Measurements from ENCODE around the gene ADGRL3. TPM values are rescaled to one million over a fixed set of nuclear protein-coding genes. Genes with fewer than 3 reads are reported as not detected.

The ADGRL3 gene
- total RNA-seq, 2 experiments from 2014 or later: not detected

DNA sequence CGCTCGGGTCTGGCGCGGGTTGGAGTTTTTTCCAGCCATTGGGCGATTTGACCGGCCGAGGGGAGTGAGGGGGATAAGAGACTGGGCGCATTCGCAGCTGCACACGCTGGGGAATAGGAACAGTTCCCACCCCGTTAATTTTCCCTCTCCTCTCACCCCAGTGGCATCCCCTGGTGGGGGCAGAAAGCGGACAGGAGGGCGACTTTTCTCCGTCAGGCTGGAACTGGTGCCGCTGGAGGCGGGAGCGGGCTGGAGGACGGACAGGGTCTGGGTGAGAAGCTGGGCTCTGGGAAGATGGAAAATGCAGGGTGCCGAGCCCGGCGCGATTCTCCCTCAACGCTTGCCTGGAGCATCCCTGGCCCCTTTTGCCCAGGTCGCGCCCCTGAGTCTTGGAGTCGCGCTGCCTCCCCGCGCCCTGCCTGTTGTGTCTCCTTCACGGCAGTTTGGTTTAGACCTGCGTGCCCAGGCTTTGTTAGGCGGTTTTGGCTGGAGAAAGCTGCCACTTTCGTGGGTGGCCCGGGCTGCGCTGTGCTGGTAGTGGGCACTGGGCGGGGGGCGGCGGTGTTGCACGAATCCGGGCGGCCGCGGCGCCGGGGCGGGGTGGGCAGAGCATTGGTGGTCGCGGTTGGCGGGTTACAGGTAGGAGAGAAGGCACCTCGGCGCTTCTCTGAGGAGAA, 2.0 kb downstream of the ADGRL3 start:
- ChIA-PET CTCF (ENCODE audit: unreplicated experiment) (no interaction called here), POLR2A (no interaction called here)
- intact Hi-C loops (cut with micrococcal nuclease; ENCODE audit: unreplicated experiment): no loop called here
- H3K79me2 ChIP-seq (ENCODE audit: insufficient read depth, low read depth, low read length): no peaks in the 10 kb centered on the region
- no peak overlapping the region for H3K4me2 ChIP-seq (ENCODE audit: low read length)
- no peak overlapping the region for H3K27ac ChIP-seq (ENCODE audit: low read depth, low read length, poor library complexity, severe bottlenecking)
- no peaks in the 10 kb centered on the region for H4K20me1 ChIP-seq (ENCODE audit: insufficient read depth, low read length)
- DNase-seq (ENCODE audit: low spot score): no peak
- BruUV-seq (replicated peaks): no TSS peak
- TF ChIP-seq, protein P1, sequence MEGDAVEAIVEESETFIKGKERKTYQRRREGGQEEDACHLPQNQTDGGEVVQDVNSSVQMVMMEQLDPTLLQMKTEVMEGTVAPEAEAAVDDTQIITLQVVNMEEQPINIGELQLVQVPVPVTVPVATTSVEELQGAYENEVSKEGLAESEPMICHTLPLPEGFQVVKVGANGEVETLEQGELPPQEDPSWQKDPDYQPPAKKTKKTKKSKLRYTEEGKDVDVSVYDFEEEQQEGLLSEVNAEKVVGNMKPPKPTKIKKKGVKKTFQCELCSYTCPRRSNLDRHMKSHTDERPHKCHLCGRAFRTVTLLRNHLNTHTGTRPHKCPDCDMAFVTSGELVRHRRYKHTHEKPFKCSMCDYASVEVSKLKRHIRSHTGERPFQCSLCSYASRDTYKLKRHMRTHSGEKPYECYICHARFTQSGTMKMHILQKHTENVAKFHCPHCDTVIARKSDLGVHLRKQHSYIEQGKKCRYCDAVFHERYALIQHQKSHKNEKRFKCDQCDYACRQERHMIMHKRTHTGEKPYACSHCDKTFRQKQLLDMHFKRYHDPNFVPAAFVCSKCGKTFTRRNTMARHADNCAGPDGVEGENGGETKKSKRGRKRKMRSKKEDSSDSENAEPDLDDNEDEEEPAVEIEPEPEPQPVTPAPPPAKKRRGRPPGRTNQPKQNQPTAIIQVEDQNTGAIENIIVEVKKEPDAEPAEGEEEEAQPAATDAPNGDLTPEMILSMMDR (conservative IDR thresholded peaks at IDR 0.05; ENCODE audit: low read length): no peak
- TF ChIP-seq EZH2phosphoT487 (IDR thresholded peaks at IDR 0.05; ENCODE audit: borderline replicate concordance, low read depth, low read length): no peak
- H2AFZ ChIP-seq (ENCODE audit: low read length): no peak overlapping the region
- no peaks in the 10 kb centered on the region for H3K36me3 ChIP-seq (ENCODE audit: insufficient read depth, low read length)
- no peaks in the 10 kb centered on the region for H3K9me3 ChIP-seq (ENCODE audit: low read length)
- no peaks in the 10 kb centered on the region for H3K4me1 ChIP-seq (ENCODE audit: insufficient read depth, low read length, poor library complexity, severe bottlenecking)
- no peak overlapping the region for H3K4me3 ChIP-seq (ENCODE audit: low read depth, low read length, poor library complexity, severe bottlenecking)
- H3K9me2 ChIP-seq (ENCODE audit: insufficient read depth, low read length): no peaks in the 10 kb centered on the region

DNA sequence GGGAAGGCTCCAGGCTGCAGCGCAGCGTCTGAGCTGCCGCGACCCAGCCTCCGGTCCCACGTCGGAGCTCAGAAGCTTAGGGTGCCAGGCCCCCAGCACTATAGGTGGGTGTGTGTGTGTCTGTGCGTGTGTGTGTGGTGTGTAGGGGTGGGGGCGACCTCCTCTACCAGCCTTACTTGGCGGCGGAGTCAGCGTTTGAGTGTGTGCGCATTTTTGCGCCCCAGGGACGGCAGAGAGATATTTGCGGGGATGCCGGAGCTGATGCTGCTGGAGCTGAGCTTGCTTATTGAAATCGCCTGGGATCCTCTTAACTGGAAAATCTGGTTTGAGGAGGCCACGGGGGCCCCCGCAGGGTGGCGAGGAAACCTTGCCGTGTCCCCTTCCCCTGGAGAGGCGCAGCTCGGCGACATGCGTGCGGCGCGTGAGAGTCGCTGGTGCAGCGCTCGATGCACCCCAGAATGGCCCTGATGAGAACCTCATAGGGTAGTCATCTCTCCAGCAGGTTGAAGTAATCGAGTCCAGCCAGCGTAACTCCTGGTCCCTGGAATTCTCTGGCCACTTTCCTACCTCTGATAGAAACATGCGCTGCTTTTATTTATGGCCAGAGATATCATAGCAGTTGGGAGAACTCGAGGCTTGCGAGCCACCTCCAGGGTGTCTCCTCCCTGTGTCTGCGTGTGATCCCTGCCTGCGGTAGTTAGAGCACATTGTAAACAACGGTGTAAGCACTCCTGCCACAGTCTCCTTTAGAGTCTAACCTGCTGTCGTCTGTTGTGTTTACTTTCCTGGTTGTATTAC, 2.7 kb downstream of the ADGRL3 start:
- Histone ChIP-seq H3K4me1 (ENCODE audit: insufficient read depth, low read length, poor library complexity, severe bottlenecking) (no peaks in the 10 kb centered on the region), H3K4me3 (ENCODE audit: low read depth, low read length, poor library complexity, severe bottlenecking) (no peak overlapping the region), H3K79me2 (ENCODE audit: insufficient read depth, low read depth, low read length) (no peaks in the 10 kb centered on the region), H3K27ac (ENCODE audit: low read depth, low read length, poor library complexity, severe bottlenecking) (no peak overlapping the region), H3K4me2 (ENCODE audit: low read length) (no peak overlapping the region), H3K36me3 (ENCODE audit: insufficient read depth, low read length) (no peaks in the 10 kb centered on the region), H2AFZ (ENCODE audit: low read length) (no peak overlapping the region), H3K9me2 (ENCODE audit: insufficient read depth, low read length) (no peaks in the 10 kb centered on the region), H4K20me1 (ENCODE audit: insufficient read depth, low read length) (no peaks in the 10 kb centered on the region), H3K9me3 (ENCODE audit: low read length) (no peaks in the 10 kb centered on the region)
- intact Hi-C loops (cut with micrococcal nuclease; ENCODE audit: unreplicated experiment): no loop called here
- no TSS peak for BruUV-seq (replicated peaks)
- TF ChIP-seq, protein P1 (conservative IDR thresholded peaks at IDR 0.05; ENCODE audit: low read length): no peak
- no peak for TF ChIP-seq EZH2phosphoT487 (IDR thresholded peaks at IDR 0.05; ENCODE audit: borderline replicate concordance, low read depth, low read length)
- DNase-seq (ENCODE audit: low spot score): no peak
- CTCF ChIA-PET (ENCODE audit: unreplicated experiment): no interaction called here
- POLR2A ChIA-PET: no interaction called here

DNA sequence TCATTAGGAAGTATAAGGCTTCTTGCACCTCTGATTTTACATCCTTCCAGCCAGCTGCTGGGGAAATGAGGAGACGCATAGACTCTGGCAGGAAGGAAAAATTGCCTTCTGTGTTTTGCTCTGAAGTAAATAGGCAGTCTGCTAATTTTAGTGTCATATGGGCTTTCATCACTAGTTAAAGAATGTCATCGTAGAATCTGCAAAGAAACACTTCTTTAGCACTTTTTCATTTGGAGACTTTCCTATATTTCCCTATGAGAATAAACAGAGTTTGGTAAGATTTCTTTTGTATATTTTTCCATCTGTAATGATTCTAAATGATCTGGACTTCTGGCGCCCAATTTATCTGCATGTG, 3.3 kb downstream of the ADGRL3 start:
- POLR2A ChIA-PET: no interaction called here
- BruUV-seq (replicated peaks): no TSS peak

More for the DNA sequence above, 3.3 kb downstream of the ADGRL3 start:
- no peak overlapping the region for H3K27ac ChIP-seq (ENCODE audit: low read depth, low read length, poor library complexity, severe bottlenecking)
- no peaks in the 10 kb centered on the region for H3K79me2 ChIP-seq (ENCODE audit: insufficient read depth, low read depth, low read length)
- intact Hi-C loops (cut with micrococcal nuclease; ENCODE audit: unreplicated experiment): no loop called here
- no peaks in the 10 kb centered on the region for H4K20me1 ChIP-seq (ENCODE audit: insufficient read depth, low read length)
- H3K9me2 ChIP-seq (ENCODE audit: insufficient read depth, low read length): no peaks in the 10 kb centered on the region
- H3K9me3 ChIP-seq (ENCODE audit: low read length): no peaks in the 10 kb centered on the region
- no peak overlapping the region for H2AFZ ChIP-seq (ENCODE audit: low read length)
- CTCF ChIA-PET (ENCODE audit: unreplicated experiment): no interaction called here
- H3K4me2 ChIP-seq (ENCODE audit: low read length): no peak overlapping the region
- TF ChIP-seq, protein P1 (conservative IDR thresholded peaks at IDR 0.05; ENCODE audit: low read length): no peak
- TF ChIP-seq EZH2phosphoT487 (IDR thresholded peaks at IDR 0.05; ENCODE audit: borderline replicate concordance, low read depth, low read length): no peak
- no peak for DNase-seq (ENCODE audit: low spot score)
- H3K4me3 ChIP-seq (ENCODE audit: low read depth, low read length, poor library complexity, severe bottlenecking): no peak overlapping the region
- H3K36me3 ChIP-seq (ENCODE audit: insufficient read depth, low read length): no peaks in the 10 kb centered on the region
- H3K4me1 ChIP-seq (ENCODE audit: insufficient read depth, low read length, poor library complexity, severe bottlenecking): no peaks in the 10 kb centered on the region

Data from OCI-LY7 (cell line).